KG1 (cell line): ENCODE data around the gene FAM131A.
"Not testable (repeated sequence)": the region's sequence is repeated elsewhere in the genome, so short reads cannot be mapped to it uniquely, and the experiment has no call there.

Experiments
- DNase-seq: peaks from one replicate; lab custom pipeline; 2025; lab: John Stamatoyannopoulos, UW

FAM131A gene

GRCh38 chr3:184339451-184340135 lies 2.2 kb downstream of the FAM131A start:
- DNase-seq, result not testable (repeated sequence)

- no peak for DNase-seq
Observed at GRCh38 chr3:184341925-184342324, 4.5 kb downstream of the FAM131A start.

GRCh38 chr3:184343200-184343876 lies 5.9 kb downstream of the FAM131A start:
- DNase-seq, result no peak

- DNase-seq, result no peak
Observed at GRCh38 chr3:184344579-184345316, 7.3 kb downstream of the FAM131A start.

DNA sequence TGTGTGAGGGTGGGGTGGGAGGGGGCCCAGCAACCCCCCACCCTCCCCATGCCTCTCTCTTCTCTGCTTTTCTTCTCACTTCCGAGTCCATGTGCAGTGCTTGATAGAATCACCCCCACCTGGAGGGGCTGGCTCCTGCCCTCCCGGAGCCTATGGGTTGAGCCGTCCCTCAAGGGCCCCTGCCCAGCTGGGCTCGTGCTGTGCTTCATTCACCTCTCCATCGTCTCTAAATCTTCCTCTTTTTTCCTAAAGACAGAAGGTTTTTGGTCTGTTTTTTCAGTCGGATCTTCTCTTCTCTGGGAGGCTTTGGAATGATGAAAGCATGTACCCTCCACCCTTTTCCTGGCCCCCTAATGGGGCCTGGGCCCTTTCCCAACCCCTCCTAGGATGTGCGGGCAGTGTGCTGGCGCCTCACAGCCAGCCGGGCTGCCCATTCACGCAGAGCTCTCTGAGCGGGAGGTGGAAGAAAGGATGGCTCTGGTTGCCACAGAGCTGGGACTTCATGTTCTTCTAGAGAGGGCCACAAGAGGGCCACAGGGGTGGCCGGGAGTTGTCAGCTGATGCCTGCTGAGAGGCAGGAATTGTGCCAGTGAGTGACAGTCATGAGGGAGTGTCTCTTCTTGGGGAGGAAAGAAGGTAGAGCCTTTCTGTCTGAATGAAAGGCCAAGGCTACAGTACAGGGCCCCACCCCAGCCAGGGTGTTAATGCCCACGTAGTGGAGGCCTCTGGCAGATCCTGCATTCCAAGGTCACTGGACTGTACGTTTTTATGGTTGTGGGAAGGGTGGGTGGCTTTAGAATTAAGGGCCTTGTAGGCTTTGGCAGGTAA lies 8.1 kb downstream of the FAM131A start:
- no peak for DNase-seq

DNA sequence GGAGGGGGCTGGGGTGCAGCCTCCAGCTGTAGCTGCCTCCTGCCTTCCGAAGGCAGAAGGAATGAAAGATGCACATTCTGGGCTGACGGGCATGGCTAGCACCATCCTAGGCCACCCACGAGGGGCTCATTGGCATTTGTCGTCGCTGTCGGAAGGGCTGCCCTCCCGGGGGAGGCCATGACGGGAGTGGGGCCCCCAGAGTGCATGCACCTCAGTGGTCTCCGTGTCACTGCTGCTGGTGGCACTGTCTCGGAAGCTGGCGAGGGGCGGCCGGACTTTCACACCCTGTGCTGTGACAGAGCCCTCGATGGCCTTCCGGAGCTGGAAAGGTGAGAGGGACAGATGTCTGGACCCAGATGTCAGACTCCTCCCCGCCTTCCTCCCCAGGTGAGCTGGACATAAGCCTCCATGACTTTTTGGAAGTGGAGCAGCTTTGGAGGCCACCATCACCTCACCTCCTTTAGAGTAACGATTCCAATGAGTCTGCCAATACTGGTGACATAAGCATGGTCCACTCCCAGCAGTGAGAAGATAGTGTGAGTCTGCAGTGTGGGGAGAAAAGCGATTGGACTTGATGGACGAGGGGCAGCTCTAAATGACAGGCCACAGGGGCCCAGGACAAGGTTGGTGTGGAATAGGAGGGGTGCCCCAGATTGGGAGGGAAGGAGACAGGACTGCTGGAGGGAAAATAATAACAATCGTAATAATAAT lies 9.2 kb downstream of the FAM131A start:
- DNase-seq, result no peak

GRCh38 chr3:184347321-184348056 lies 10.1 kb downstream of the FAM131A start:
- DNase-seq, result no peak

DNA sequence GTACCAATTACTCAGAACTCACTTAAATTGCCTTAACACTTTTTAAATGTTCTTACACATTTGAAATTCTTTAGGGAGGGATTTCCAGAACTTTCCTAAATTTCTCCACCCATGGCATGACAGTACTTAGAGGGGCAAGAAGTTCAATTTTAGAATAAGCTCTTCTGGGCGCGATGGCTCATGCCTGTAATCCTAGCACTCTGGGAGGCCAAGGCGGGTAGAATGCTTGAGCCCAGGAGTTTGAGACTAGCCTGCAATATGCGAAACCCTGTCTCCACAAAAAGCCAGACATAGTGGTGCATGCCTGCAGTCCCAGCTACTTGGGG lies 10.6 kb downstream of the FAM131A start:
- no peak for DNase-seq

DNA sequence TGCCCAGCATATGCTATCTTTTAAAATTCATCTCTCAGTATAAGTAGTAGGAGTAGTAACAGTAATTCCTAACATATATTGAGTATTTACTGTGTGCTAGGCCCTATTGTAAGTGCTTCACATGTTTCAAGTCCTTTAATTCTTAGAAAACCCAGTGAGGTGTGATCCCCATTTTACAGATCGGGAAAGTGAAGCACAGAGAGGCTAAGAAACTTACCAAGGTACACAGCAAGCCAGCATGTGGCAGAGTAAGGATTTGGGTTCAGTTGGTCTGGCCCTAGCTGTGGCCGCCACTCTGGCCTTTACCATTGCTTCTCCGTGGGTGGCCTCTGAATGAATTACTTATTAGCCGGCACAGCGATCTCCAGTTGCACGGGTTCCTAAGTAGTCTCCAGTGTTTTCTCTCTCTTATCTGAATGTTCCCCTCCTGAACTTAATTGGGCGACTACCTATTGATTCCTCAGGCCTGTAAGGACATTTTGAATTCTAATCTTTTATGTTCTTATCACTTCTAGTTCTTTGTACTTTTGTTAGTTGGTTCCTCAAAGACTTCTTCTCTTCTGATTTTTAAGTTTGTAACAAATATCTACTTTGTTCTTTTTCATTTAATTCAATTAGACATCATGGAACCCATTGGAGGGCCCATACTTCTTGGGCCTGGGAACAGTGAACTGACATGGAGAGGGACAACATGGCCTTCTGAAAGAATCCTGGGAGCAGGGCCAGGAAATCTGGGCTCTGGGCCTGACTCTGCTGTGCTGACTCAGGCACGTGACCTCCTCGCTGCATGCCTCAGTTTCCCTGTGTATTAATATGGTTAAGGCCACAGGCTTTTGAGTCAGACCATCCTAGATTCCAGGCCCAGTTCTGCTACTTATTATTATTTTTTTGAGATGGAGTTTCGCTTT lies 12.4 kb downstream of the FAM131A start:
- no peak for DNase-seq

- DNase-seq, result no peak
Observed at GRCh38 chr3:184350618-184351017, 13.2 kb downstream of the FAM131A start.

GRCh38 chr3:184351511-184352148 lies 14.2 kb downstream of the FAM131A start:
- no peak for DNase-seq

DNA sequence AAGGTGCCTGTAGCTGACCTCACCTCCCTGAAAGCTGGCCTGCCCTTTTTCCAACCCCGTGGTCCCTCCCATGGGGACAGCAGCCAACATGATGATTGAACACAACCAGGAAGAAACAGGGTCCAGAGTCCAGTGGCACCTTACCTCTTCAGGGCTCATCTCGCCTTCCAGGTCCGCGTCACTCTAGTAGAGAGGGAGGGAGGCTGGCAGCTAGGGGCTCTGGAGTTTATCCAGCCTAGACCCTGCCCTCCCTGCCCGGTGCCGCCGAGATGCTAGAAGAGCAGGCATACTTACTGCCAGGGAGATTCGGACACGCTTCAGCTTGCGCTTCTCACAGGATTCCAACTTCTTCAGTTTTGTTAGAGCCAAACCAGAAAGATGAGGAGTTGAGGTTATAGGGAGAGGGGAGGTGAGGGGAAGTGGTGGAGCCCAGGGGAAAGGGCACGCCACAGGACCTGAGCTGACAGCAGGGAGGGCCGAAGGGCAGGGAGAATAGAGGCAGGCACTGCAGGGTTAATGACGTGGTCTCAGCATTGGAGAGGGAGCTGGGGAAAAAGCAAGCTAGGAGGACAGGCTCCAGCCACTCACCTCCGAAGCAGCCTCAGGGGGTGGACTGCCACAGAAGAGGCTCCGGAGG lies 14.9 kb downstream of the FAM131A start:
- DNase-seq, result no peak

- DNase-seq, result no peak
Observed at GRCh38 chr3:184352897-184353545, 15.6 kb downstream of the FAM131A start.

DNA sequence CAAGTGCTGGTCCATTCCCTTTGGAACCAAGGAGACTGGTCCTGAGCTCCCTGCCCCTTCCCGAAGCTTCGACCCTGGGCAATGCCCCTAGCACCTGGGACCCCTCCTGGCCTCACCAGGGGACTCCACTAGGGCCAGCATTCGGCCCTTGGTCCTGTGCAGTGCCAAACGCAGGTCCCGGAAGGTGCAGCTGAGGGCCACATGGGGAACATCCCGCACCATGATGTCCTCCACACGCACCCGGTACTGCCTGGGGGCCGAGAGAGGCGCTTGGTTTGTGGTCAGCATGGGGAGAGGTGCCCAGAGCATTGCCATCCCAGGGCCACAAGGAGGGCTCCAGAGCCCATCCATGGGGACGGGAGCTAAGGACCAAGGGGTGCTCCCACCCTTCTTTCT lies 16.1 kb downstream of the FAM131A start:
- DNase-seq, result no peak

DNA sequence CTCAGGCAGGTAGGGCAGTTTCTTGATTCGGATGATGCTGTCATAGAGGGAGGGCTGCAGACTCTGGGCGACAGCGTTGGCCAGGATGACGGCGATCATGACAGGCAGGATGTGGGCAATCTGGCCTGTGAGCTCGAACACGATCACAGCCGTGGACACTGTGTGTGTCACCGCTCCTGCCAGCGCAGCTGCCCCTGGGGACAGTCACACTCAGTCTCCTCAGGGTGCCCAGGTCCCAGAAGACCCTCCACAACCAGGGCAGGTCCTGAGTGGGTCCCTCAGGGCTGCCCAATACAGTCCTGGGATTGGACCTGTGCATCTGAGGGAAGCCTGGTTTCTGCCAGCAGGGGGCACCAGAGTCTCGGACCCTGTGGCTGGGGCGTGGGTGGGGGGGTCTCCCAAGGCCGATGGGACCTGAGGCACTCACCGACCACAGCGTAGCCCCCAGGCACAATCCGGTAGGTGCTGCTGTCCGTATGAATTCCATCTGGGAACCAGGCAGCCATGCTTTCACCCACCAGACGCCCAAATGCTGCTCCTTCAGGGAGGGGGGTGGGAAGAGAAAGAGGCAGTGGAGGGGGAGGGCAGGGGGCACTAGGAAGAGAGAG lies 16.8 kb downstream of the FAM131A start:
- DNase-seq, result no peak

GRCh38 chr3:184354754-184355153 lies 17.4 kb downstream of the FAM131A start:
- no peak for DNase-seq

DNA sequence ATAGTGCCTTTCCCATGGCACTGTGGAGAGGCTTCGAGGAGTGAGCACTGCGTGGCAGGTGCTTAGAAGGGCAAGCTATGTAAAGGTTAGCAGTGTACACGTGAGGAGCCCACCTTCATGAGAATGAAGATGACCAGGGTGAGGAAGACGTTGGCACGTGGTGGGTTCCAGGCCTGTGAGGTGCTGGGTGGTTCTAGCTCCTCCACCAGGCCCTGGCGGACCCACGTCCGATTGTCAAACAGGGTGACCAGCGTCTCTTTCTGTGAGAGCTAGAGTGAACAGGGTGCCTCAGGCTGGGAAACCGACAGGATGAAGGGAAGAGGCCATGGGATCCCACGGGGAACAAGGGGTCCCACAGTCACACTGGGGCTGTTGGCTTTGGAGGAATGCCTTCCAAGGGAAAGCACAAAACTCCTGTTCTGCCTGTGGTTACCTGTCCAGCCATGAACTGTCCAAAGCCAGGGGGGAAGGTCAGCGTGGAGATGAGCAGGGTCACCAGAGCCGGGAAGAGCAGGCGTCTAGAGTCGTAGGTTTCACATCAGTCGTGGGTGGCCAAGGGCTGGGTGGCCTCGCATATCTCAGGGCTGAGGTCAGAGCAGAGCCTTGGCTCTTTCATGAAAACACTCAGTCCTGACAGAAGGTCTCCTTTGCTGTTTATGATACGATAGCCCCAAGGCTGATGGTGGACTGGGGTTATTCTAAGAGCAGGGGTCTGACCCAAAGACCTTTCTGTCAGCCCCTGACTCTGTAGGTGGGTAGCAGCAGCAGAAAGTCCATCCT lies 18.1 kb downstream of the FAM131A start:
- DNase-seq, result no peak
